Activated CD4-positive, CD25-positive, alpha-beta regulatory T cell treated with anti-CD3 and anti-CD28 coated beads, Interleukin-2, amount 50 U/mL, for 72 hours (primary cell): Measurements from ENCODE around the gene DEDD2.

Source experiments
- DNase-seq: peaks from one replicate; pipeline ENCODE4 v3.0.0; 2021

DEDD2 gene

DNA sequence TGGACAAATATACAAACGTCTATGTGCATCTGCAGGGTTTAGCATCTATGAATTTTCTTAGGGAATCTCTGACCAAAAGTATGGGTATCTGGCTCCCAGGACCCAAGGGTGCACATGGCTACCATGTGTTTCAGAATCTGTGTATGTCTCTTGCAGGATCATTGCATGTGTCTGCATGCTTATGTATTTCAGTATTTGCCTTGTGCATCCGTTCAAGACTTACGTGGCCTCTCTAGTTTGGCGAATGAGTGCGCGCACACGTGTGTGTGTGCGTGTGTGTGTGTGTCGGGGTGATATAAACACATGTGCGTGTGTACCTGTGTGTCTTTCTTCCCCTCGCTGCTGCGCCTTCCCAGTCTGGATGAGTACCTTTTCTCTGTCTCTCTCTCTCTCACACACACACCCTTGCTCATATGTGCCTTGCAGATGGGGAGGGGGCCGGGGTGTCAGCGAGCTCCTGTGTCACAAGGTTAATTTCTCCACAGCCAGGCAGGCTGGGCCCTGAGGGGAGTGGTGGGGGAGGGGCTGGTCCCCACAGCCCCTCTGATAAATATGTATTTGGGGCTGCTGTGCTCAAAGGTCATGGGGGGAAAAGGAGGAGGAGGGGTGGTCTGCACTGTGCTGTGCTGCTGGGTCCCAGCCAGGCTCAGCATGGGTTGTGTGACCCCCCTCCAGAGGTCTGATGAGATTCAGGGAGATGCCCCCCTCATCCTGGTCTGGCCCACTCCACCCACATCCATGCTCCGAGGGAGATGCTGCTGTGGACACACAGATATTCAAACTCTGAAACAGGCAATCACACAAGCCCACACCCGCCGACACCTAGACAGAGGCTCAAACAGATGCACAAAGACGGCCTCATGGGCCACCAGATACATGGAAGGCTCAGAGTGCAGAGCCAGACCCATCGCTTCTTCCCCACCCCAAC is 47.7 kb downstream of the DEDD2 start:
- no peak for DNase-seq

DNA sequence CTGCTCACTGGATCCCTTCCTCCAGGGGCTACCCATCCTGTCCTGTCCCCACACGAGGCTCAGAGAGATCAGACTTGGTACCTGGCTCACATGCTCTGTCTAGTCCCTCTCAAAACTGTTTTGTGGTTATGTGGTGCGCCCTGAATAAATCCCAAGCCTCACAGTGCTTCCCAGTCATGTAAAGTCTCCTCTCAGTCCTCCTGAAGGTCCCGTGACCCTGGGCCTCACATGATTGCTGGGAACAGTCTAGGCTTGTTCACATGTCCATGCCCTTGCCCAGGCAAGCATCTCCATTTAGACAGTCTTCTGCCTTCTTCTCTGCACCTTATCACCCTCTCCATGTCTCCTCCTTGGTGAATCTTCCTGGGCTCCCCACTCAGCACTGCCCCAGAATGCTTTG is 49.3 kb downstream of the DEDD2 start:
- DNase-seq, result no peak

DNA sequence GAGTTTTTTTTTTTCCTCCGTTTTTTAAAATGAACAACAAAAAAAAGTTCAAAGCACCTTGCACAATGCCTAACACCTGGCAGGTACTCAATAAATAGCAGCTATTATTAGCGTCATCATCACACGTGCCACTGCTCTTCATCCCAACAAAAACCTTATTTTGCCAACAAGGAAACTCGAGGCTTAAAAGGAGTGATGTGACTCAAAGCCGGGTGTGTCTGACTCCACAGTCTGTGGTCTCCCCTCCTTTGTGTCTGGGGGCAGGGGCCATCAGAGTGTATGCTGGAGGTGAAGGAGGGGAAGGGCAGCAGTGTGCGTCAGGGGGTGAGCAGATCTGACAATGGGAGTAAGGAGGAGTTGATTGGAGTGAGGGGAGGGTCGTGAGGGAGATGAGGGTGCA is 51.2 kb downstream of the DEDD2 start:
- no peak for DNase-seq

DNA sequence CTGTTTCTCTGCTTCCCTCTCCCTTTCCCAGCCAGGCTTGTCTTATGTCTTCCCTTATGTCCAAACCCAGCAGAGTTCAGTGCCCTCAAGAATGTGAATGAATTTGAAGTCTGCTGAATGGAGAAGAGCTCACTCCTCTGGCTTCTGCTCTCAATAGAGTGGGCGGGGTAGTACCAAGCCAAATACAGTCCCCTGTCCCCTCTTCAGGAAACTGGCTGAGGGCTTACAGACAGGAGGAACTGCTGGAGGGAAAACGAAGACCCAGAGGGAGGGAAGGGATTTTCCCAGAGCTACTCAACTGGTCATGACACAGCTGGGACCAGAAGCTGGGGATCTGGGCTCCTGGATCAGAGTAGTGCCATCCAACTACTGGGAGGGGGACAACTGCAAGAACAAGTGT is 52.3 kb downstream of the DEDD2 start:
- no peak for DNase-seq

DNA sequence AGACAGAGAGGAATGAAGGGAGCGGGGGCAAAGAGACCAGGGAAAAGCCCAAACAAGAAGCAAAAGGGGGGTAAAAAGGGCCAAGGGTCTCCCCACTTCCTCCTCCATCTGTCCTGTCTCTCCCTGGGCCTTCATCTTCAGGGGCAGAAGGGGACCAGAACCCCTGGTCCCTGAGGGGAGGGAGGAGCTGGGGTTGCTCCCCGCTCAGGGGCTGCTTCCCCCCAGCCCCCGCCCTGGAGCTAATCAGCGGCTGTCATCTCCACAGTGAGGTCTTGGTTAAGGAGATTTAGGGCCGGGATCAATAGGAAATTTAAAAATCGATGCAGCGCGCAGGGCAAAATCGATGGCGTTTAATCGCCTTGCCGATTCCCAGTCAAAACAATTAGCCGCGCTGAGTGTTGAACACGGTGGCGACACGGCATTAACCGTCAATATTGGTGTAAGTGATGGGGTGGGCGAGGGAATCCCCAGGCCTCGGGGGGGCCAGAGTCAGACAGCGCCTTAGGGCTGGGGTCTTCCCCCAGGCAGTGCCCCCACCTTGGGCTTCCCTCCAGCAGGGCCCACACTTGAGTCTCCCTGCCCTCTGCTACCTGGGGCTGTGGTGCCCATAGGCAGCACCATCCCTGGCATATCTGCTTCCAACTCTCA is 55.7 kb downstream of the DEDD2 start:
- no peak for DNase-seq

DNA sequence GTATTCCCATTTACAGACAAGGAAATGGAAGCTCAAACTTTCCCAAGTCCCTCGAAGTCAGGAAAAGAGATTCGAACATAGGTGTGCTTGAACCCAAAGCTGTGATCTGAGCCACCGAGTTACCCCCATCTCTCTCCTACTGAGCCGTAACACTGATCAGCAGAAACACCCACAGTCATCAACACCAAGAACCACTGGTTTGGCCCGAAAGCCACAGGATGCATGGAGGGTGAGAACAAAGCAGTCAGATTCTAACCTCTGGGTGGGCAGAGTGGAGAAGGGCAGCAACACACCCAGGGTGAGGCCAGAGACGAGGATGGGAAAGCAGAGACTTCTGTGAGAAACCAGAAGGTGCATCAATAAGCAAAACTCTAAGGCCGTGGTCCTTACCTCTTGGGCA is 57.5 kb downstream of the DEDD2 start:
- no peak for DNase-seq

DNA sequence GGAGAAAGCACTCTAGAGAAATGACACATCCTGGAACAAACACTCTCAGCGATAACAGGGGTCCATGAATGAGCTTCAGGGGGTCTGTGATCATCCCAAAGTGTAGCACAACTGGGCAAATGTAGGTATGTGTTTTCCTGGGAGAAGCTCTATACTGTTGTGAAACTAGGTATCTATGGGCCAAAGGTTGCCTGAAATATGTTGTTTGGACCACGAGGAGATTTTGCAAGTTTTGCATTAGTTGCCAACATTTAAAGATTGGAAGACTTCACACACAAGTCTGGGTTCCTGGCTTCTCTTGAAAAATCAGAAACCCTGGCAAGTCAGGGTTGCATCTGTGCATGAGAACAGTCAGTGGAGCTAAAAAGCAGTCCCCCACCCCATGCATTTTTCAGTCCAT is 58.6 kb downstream of the DEDD2 start:
- no peak for DNase-seq

DNA sequence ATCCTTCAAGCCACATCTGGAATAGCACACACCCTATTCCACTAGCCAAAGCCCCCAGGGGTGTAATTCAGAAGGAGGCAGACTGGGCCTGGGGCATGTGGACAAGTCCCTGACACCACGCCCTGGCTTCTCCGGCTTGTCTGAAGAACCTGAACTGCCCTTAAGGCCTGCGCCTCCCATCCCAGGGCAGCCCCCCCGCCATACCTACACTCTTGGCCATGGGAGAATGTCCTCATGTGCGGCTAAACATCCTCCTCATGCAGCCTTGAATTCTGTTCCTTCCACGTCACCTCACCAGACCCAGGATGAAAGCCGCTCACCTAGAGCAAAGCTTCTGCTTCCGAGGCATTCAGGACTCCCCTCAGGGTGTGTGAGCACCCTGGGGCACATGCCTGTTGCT is 60.9 kb downstream of the DEDD2 start:
- DNase-seq, result no peak

DNA sequence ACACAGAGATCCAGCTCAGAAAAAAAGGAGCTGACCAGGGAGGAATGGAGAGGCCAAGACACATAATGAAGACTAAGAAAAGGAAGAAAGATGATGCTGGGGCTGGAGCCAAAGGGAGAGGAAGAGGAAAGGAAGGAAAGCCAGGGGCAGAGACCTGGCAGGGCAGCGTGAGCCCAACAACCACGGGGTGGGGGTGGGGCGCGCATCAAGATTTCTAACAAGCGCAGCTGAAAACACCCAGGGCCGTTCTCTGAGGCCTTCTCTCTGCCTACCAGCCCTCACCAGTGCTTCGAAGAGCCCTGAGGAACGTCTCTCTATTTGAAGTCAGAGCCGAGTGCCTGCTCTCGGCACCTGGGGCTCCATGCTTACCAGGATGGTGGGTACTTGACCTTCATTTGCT is 61.7 kb downstream of the DEDD2 start:
- no peak for DNase-seq

DNA sequence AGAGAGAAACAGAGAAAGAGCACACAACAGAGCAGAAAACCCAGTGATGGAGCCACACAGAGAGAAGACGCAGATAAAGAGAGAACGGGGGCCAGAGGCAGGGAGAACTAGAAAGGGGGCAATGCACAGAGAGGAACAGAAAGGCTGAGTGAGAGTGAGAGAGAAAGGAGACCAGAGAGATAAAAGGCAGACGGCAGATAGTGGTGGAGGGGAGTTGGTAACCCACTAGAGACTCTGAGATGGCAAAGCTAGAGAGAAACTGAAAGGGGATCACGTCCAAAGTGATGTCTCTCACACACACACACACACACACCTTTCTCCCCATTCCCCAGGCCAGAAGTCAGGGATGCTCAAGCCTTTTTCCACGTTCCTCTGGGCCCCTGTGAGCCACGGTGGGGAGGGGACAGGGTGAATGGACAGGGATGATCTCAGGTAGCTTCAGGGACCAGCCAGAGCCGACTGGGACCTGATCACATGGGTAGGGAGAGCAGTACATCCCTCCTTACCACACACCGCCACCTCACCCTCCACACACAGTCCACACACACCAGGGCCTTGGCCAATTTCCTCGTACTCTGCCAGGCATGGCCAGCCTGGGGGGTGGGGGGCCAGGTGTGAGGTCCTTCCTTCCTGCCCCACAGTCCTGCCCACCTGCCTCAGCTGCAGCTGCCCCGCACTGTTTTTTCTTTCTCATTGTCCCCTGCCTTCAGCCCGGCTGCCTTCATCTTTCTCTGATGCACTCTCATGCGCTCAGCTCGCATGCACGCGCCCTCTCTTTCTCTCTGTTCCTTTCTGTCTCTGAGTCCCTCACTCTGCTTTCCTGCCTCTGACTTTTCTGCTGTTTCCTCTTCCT is 62.8 kb downstream of the DEDD2 start:
- no peak for DNase-seq

DNA sequence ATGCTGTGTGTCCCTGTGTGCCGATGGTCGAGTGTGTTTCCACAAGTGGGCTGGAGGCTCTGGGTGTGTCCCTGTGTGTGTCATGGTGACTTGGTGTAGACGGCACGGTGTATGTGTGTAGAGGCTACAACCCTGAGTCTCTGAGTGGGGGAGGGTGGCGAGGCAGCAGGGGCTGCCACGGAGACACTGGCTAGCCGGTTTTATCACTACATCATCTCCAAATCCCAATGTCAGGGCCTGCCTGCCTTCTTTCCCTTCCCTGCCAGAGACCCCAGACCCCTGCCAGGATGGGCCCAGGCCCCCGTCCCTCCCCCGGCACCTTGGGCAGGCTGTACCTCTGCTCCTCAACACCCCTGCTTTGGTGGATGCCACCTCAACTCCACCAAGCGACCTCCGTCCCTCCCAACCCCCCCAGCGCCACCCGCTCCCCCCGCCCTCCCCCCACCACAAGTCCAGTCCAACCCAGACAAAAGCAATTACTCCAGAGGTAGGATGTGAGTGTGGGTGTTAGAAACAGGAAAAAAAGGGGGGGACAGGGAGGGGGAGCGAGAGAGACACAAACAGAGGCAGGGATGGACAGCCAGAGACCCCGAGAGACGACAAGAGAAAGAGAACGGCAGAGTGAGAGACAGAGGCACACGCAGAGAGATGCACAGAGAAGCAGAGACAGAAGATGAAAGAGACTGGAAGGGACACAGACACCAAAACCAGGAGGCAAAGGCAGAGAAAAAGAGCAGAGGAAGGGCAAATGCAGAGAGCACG is 63.6 kb downstream of the DEDD2 start:
- DNase-seq, result no peak

DNA sequence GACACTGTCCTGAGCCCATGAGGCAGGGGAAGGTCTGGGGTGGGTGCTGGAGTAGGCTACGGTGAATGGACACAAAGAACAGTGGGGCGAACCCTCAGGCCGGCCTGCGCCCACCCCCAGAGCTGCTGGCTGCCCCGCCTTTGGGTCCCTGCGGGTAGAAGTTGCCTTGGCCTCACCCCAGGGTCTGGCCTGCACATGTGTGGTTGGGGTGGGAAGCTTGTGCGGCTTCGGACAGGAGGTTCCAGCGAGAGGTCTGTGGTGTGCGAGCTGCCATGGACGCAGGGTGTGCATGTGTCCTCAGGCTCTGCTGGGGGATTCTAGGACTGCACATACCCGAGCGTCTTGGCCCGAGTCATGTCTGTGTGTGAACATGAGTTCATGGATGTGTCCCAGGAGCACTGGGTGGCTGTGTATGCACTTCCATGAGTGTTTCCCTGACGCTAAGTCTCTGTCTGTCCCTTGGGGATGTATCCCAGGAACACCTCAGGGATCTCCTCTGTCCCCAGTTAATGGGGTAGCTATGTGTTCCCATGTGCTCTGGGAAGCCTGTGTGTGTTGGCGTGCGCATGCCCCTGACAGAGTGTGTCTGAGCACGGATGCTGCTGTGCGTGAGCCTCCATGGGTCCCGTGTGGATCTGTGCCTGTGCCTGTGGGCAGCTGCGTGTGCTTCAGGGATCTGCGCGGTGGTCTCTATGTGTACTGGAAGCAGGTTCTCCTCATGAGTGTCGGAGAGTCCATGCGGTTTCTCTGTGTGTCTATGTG is 64.4 kb downstream of the DEDD2 start:
- DNase-seq, result no peak

DNA sequence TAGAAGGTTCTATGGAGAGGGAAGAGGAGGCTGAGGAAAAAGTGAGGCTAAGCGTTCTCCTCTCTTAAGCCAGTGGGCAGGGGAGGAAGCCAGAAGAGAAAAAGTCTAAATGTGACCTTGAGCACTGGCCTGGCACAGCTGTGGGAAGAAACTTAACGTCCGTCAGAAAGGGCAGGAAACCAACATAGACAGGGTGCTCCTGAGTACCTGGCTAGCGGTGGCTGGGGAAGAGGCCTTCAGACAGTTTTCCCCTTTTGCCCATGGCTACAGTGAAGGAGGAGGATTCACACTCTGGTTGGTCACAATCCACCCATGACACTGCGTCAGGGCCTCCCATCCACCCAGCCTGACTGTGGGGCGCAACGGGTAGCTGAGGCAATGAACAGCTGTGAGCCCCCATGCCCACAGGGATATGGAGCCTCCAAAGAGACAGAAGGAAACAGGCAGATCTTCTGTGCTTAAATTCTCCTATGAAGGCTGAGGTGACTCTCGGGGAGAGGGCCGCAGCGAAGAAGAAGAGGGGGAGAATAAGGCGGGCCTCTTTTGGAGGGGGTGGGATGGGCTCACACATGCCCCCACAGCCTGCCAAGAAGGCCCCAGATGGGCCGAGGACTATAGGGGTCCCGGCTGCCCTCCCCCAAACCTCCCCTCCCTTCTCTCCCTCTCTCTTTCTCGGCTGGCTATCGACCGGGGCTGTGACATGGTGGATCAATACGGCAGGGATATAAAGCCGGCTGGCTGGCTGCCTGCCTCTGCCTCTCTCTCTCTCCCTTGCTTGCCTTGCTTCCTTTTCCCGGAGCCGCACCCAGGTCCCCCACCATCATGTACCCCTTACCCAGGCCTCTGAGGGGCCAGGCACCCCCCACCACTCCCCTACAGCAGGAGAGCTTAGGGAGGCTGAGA is 65.4 kb downstream of the DEDD2 start:
- no peak for DNase-seq

DNA sequence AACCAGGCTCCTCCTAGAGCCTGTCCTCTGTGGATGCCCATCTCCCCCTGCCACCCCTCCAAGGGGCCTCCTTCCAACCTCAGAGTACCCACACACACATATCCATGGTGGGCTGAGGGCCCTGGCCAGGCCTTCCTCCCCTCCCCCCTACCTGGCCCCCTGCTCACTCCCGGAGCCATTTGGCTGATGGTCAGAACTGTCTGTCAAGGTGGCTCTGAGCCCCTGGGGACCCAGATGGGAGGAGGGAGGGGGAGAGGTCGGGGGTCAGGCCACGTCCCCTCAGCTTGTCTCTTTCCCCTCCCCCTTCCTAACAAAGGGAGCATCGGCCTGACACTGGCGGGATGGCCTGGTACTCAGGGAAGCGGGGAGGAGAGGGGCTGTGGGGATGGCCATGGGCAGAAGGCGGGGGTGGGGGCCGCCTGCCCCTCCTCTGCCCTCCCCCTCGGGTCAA is 66.5 kb downstream of the DEDD2 start:
- DNase-seq, result no peak

DNA sequence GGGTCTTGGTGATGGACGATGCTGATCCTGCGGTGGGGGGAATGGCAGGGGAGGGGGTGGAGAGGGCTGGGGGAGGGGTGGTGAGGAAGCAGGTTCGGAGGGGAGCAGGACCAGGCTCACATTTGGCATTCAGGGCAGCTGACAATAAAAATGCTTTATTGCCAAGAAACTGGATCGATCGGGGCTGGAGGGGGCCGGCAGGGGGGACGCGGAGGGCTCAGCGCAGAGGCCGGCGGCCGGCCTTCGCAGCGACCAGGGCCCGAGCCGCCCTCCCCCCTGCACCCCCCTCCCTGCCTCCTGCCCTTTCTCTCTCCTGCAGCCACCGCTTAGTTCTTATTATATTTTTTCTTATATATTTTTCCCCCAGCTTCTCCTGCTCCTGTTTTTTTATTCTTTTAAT is 67.1 kb downstream of the DEDD2 start:
- DNase-seq, result no peak

DNA sequence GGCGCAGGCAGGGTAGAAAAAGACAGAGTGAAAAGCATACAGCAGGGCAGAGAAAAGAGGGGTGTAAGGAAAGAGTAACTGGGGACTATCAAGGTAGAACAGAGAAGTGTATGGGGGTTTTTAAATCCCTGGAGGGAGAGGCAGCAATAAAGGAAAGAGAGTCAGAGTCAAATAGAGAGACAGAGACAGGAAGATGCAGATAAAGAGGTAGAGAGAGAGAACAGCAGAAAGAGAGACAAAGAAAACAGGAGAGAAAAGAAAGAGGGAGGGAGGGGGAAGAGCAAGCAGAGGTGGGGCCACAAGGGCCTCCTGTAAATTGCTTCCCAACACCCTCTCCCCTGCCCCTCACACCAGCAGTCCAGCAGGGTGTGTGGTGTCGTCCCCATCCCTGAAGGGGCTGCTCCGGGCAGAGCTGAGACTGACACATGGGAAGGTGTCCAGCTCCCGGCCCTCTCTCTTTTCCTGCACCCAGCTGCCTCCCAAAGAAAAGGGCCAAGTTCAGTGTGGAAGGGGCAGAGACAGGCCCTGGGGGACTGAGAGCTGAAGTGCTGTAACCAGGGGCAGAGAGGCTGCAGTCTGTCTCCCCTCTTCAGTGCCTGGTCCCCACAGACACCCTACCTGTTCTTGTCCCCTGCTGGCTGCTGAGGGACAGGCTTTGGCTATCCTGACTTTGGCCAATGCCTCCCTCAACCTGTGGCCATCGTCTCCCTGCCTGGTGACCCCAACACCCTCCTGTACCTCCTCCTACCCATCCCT is 67.9 kb downstream of the DEDD2 start:
- no peak for DNase-seq
